Stomach (tissue), 4 donors: Measurements from ENCODE around the gene RNF215.

ENCODE experiments used
- CTCF ChIP-seq, 7 experiments: fragments of 450-650 bp in 4 of 7; fragments of 200-600 bp in 3 of 7; sonication (generic) in 3 of 7; IDR thresholded peaks; one replicate each; pipeline ENCODE4 v1.5.1; 2016 to 2019; ENCODE audit warnings: antibody characterized with exemption in 7 of 7, control low read depth in 2 of 7, mild to moderate bottlenecking in 1 of 7
- EP300 ChIP-seq: sonication (generic); formaldehyde crosslinking; IDR thresholded peaks from one replicate; pipeline ENCODE4 v1.6.1; 2017; ENCODE audit warnings: antibody characterized with exemption
- POLR2A ChIP-seq, 4 donors: fragments of 450-650 bp; IDR thresholded peaks; one replicate each; pipeline ENCODE4 v1.6.1; 2016; ENCODE audit warnings: antibody characterized with exemption in 4 of 4, control low read depth in 2 of 4, mild to moderate bottlenecking in 1 of 4, moderate library complexity in 1 of 4
- POLR2AphosphoS5 ChIP-seq, 3 donors: sonication (generic); formaldehyde crosslinking; IDR thresholded peaks; one replicate each; pipeline ENCODE4 v1.6.1; 2016; ENCODE audit warnings: antibody characterized with exemption in 3 of 3

GRCh38 chr22:30332551-30332950 lies 54.7 kb downstream of the RNF215 start:
- no peak for TF ChIP-seq CTCF (IDR thresholded peaks at IDR 0.05)
- no peak for TF ChIP-seq POLR2A (IDR thresholded peaks at IDR 0.05)
- no peak for TF ChIP-seq POLR2AphosphoS5 (IDR thresholded peaks at IDR 0.05)
- no peak for TF ChIP-seq EP300
